AG04450 (cell line): ENCODE data around the gene HSPB1. TPM values are rescaled to one million over a fixed set of nuclear protein-coding genes. Genes with fewer than 3 reads are reported as not detected.
"Not testable (repeated sequence)": the region's sequence is repeated elsewhere in the genome, so short reads cannot be mapped to it uniquely, and the experiment has no call there.

Experiments
- CTCF ChIA-PET: fragments of 300-600, 350-600 bp; formaldehyde crosslinking; extraction: SDS; loops from one replicate; lab custom pipeline; 2022; ENCODE audit warnings: antibody characterized with exemption, inconsistent platforms; lab: Charles Lee
- POLR2A ChIA-PET: fragments of 350-600 bp; formaldehyde crosslinking; extraction: SDS; loops from one replicate; lab custom pipeline; 2021; ENCODE audit warnings: antibody characterized with exemption, inconsistent platforms; lab: Yijun Ruan, JAX
- DNase-seq: peaks from one replicate; pipeline ENCODE4 v3.0.0-alpha.2; 2011; ENCODE audit warnings: low read depth, low spot score
- H3K27ac ChIP-seq: one replicate; pipeline ENCODE4 v1.5.1; 2012; ENCODE audit warnings: low read depth, low read length, control low read depth
- H3K27me3 ChIP-seq: one replicate; pipeline ENCODE4 v1.6.0; 2012; ENCODE audit warnings: low read length; ENCODE audit not compliant: control insufficient read depth, insufficient read depth
- H3K4me3 ChIP-seq: 2 replicates; pipeline ENCODE4 v1.5.1; 2011; ENCODE audit warnings: mild to moderate bottlenecking, low read depth, low read length, control low read depth
- H3K9me3 ChIP-seq: 2 replicates; pipeline ENCODE4 v1.5.1; 2012; ENCODE audit warnings: low read length; ENCODE audit not compliant: control insufficient read depth, insufficient read depth
- polyA plus RNA-seq: library from polyadenylated mRNA; depleted of rRNA; stranded (reverse); fragments of >200 nt; gene quantifications from 2 replicates; pipeline ENCODE4 v1.2.3, GENCODE V29; 2011
- TF ChIP-seq, protein P1 (sequence below): IDR thresholded peaks from 2 replicates; pipeline ENCODE4 v1.5.1; 2011; ENCODE audit warnings: low read depth, low read length, control low read depth, inconsistent platforms

The HSPB1 gene
- polyA plus RNA-seq, 1 experiment = 290 TPM

- DNase-seq = no peak
- ChIA-PET CTCF (interaction anchor here (0.8 kb wide), 1 partner anchor 16 kb away, joined by 5 read pairs; no protein-coding TSS in a partner anchor), POLR2A (no interaction called here)
- TF ChIP-seq, protein P1, sequence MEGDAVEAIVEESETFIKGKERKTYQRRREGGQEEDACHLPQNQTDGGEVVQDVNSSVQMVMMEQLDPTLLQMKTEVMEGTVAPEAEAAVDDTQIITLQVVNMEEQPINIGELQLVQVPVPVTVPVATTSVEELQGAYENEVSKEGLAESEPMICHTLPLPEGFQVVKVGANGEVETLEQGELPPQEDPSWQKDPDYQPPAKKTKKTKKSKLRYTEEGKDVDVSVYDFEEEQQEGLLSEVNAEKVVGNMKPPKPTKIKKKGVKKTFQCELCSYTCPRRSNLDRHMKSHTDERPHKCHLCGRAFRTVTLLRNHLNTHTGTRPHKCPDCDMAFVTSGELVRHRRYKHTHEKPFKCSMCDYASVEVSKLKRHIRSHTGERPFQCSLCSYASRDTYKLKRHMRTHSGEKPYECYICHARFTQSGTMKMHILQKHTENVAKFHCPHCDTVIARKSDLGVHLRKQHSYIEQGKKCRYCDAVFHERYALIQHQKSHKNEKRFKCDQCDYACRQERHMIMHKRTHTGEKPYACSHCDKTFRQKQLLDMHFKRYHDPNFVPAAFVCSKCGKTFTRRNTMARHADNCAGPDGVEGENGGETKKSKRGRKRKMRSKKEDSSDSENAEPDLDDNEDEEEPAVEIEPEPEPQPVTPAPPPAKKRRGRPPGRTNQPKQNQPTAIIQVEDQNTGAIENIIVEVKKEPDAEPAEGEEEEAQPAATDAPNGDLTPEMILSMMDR = no peak
- no peak overlapping the region for H3K4me3 ChIP-seq
- H3K27me3 ChIP-seq = no peaks in the 10 kb centered on the region
- no peaks in the 10 kb centered on the region; the same call in 1 of the 2 replicates for H3K9me3 ChIP-seq
- H3K27ac ChIP-seq = no peak overlapping the region
Observed at GRCh38 chr7:76330261-76330660, 27.8 kb downstream of the HSPB1 start.

DNA sequence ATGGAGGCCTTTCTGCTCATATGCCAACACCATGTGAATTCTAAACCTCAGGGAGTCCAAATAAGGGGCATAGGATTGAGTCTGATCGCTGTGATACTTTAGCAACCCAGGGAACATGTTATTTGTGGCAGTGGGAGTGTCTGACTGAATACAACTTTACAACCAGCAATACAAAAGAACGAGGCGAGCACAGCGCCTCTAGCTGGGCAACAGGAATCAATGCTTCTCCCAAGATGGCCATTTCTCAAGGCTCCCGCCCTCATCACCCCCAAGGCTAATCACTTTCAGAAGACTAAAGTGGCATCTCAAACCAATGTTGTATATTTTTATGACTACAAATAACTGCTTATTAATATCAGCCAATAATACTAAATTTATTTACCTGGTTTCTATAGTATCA, 28.2 kb downstream of the HSPB1 start:
- TF ChIP-seq, protein P1 = no peak
- no peak for DNase-seq
- H3K4me3 ChIP-seq = no peak overlapping the region
- ChIA-PET POLR2A (no interaction called here), CTCF (interaction anchor here (0.8 kb wide), 1 partner anchor 17 kb away, joined by 5 read pairs; no protein-coding TSS in a partner anchor)
- no peaks in the 10 kb centered on the region for H3K27me3 ChIP-seq
- H3K27ac ChIP-seq = no peak overlapping the region
- H3K9me3 ChIP-seq = no peaks in the 10 kb centered on the region; the same call in 1 of the 2 replicates

DNA sequence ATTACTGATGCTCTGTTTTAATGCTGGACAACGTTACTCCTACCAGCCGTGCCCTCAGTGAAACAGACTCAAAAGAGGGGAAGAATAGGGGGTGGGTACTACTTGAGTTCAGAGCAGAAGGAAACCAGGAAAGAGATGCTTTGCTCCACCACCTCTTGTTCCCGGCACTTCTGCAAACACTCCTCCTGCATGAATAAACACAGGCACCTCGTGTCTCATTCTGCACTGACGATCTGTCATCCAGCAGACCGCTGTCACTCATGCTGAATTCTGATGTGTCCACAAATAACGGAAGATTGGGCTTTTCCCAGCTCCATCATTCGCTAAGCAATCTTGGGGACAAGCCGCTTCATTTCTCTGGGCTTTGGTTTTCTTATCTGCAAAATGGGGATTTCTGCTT, 29.6 kb downstream of the HSPB1 start:
- CTCF ChIA-PET = no interaction called here
- POLR2A ChIA-PET = no interaction called here
- no peaks in the 10 kb centered on the region for H3K27me3 ChIP-seq
- no peak overlapping the region for H3K27ac ChIP-seq
- DNase-seq = no peak
- TF ChIP-seq, protein P1 = no peak
- H3K4me3 ChIP-seq = no peak overlapping the region
- no peaks in the 10 kb centered on the region; the same call in 1 of the 2 replicates for H3K9me3 ChIP-seq

- ChIA-PET POLR2A (no interaction called here), CTCF (no interaction called here)
- no peaks in the 10 kb centered on the region; the same call in 1 of the 2 replicates for H3K9me3 ChIP-seq
Observed at GRCh38 chr7:76333511-76334101, 31.1 kb downstream of the HSPB1 start.

DNA sequence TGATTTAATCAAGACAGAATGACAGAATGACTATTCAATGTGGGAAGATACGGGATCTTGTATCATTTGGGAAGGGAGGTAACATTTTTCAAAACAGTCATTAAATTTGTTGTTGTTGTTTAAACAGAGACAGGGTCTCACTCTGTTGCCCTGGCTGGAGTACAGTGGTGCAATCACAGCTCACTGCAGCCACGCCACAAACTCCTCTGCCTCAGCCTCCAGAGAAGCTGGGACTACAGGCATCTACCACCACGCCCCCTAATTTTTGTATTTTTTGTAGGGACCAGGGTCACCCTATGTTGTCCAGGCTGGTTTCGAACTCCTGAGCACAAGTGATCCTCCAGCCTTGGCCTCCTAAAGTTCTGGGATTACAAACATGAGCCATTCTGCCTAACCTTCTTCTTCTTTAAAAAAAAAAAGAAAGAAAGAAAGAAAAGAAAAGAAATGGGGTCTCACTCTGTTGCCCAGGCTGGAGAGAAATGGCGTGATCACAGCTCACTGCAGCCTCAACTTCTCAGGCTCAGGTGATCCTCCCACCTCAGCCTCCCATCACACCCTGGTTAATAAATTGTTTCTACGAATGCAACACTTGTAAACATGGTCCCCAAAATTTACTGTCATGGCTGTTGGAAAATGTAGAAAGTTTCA, 32.0 kb downstream of the HSPB1 start:
- TF ChIP-seq, protein P1 = no peak
- ChIA-PET POLR2A (no interaction called here), CTCF (no interaction called here)
- H3K4me3 ChIP-seq = no peak overlapping the region
- no peak overlapping the region for H3K27ac ChIP-seq
- H3K9me3 ChIP-seq = no peaks in the 10 kb centered on the region; the same call in 1 of the 2 replicates
- no peaks in the 10 kb centered on the region for H3K27me3 ChIP-seq
- no peak for DNase-seq

More at GRCh38 chr7:76333511-76334101, 31.1 kb downstream of the HSPB1 start:
- no peak overlapping the region for H3K4me3 ChIP-seq
- no peaks in the 10 kb centered on the region for H3K27me3 ChIP-seq
- TF ChIP-seq, protein P1 = no peak
- H3K27ac ChIP-seq = peak overlapping the region; percentile 31
- no peak for DNase-seq

- H3K27ac ChIP-seq, H3K27me3 ChIP-seq, H3K4me3 ChIP-seq, H3K9me3 ChIP-seq, POLR2A ChIA-PET, CTCF ChIA-PET, DNase-seq: not testable (repeated sequence)
Observed at GRCh38 chr7:76335417-76335816, 32.9 kb downstream of the HSPB1 start.
